Measurements from ENCODE around the gene ASIC3.
A peak's percentile ranks its signal among the peaks of the same experiment; 100 is the strongest.

Gene ASIC3

DNA sequence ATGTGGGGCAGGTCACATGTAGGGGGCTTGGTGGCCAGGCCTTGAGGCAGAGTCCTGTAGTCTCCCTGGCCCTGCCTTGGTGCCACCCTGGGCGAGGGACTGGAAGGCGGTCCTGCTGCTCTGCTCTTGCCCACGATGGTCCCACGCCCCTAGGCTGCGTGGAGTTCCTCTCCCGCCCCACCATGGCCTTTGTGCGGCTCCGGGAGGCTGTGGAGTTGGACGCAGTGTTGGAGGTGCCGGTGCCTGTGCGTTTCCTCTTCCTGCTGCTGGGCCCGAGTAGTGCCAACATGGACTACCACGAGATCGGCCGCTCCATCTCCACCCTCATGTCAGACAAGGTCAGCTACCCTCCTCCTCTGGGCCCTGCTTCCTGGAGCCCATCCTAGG, 22.2 kb downstream of the ASIC3 start:
- no peak for FAIRE-seq
- no peak for DNase-seq (ENCODE audit: low spot score)

DNA sequence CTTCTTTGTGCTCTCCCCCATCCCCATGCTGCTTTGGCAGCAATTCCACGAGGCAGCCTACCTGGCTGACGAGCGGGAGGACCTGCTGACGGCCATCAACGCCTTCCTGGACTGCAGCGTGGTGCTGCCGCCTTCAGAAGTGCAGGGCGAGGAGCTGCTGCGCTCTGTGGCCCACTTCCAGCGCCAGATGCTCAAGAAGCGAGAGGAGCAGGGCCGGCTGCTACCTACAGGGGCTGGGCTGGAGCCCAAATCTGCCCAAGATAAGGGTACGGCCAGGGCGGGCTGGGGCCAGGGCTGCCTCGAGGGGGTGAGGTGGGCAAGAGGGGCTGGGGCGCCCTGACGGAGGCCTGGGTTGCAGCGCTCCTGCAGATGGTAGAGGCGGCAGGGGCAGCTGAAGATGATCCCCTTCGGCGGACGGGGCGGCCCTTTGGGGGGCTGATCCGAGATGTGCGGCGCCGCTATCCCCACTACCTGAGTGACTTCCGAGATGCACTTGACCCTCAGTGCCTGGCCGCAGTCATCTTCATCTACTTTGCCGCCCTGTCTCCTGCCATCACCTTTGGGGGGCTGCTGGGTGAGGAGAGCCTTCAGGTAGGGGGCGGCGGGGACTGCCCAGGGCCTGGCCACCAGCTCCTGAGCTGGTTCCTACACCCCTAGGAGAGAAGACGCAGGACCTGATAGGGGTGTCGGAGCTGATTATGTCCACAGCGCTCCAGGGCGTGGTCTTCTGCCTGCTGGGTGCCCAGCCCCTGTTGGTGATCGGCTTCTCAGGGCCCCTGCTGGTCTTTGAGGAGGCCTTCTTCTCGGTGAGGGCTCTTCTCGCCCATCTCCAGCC, 22.9 kb downstream of the ASIC3 start:
- FAIRE-seq, result no peak

DNA sequence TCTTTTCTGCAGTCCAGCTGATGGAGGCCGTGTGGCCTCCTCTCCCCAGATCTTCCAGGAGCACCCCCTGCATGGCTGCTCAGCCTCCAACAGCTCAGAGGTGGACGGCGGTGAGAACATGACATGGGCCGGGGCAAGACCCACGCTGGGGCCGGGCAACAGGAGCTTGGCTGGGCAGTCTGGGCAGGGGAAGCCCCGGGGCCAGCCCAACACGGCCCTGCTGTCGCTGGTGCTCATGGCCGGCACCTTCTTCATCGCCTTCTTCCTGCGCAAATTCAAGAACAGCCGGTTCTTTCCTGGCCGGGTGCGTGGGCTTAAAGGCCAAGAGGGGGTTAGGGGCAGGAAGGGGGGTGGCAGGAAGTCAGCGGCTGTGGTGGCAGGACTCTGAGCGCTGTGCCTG, 25.7 kb downstream of the ASIC3 start:
- FAIRE-seq, result no peak
- DNase-seq (ENCODE audit: low spot score), result no peak

More for the DNA sequence above, 22.9 kb downstream of the ASIC3 start:
- DNase-seq (ENCODE audit: low spot score), result no peak

DNA sequence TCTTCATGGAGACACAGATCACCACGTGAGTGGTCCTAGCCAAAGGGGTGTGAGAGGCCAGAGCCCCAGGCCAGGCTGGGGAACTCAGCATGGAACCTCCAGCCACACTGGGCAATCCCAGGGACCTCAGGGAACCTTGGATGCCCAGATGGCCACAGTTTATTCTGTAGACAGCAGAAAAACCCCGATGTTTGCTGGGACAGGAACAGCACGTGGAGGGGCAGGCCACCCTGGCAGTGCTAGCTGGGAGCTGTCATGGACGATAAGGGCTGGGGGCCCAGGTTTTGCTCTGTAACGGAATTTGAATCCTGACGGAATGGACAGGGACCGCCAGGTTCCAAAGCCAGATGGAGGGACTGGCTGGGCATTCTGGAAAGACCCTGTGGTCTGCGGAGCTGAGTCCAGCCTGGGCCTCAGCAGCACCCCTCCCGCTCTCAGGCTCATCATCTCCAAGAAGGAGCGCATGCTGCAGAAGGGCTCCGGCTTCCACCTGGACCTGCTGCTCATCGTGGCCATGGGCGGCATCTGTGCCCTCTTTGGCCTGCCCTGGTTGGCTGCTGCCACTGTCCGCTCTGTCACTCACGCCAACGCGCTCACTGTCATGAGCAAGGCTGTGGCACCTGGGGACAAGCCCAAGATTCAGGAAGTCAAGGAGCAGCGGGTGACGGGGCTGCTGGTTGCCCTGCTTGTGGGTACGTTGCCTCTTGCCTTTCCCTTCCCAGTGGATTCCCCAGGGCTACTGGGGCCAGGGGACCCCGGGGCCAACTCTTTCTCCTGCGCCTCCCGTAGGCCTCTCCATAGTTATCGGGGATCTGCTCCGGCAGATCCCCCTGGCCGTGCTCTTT, 26.7 kb downstream of the ASIC3 start:
- FAIRE-seq (no peak), DNase-seq (ENCODE audit: low spot score) (no peak)

DNA sequence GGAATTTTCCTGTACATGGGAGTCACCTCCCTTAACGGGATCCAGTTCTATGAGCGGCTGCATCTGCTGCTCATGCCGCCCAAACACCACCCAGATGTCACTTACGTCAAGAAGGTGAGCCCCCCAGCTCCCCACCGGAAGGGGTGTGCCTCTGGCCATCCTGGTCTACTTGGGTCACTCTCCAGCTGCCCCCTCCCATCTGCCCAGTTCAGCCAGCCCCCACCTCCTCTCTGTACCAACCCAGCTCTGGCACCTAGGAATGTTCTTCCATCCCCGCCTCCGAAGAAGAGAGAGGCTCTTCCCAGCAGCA, 27.3 kb downstream of the ASIC3 start:
- no peak for DNase-seq (ENCODE audit: low spot score)
- no peak for FAIRE-seq

DNA sequence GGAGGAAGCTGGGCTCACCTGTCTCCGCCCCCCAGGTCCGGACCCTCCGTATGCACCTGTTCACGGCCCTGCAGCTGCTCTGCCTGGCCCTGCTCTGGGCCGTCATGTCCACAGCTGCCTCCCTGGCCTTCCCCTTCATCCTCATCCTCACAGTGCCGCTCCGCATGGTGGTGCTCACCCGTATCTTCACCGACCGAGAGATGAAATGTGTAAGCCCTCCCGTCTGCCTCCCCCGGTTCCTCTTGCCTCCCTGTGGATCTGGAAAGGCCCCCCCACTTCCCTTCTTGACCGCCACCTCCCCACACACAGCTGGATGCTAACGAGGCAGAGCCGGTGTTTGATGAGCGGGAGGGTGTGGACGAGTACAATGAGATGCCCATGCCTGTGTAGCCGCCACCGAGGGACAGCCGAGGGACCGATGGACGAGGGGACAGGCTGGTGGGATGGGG, 27.7 kb downstream of the ASIC3 start:
- DNase-seq (ENCODE audit: low spot score), result no peak
- no peak for FAIRE-seq

DNA sequence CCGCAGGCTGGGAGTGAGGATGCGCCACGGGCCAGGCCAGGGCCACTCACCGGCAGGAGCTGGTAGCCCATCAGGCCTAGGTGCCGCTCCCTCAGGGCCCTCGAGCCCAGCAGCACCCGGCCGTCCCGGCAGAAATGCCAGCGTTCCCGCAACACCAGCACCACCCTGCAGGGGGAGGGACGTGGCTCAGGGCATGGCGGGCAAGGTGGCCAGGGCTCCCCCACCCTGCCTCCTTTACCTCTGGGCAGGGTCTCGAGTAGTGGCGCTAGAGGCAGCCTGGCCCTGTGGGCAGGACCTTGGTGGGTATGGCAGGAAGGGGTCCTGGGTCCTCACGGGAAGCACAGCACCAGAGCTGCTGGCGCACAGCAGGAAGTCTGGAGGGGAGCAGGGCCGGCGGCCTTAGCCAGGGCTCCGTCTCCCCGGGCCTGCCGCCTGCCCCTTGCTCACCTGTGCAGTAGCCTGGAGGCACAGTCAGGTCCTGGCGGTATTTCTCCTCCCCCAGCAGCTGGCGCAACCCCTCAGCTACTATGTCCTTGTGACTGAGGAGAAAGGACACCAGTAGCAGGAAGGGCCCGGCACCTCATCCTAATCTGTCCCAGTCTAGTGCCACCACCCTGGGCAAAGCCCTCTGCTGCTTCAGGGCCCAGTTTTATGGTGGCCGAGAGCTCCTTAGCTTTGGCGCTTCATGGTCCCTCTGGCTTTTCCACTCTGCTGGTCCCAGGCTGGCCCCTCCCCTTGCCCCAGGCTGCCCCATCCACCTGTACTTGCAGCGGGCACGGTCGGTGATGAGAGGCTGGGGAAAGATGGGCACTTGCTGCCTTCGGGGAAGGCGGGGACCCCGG, 28.8 kb downstream of the ASIC3 start:
- DNase-seq (ENCODE audit: low spot score) (no peak), FAIRE-seq (no peak)

DNA sequence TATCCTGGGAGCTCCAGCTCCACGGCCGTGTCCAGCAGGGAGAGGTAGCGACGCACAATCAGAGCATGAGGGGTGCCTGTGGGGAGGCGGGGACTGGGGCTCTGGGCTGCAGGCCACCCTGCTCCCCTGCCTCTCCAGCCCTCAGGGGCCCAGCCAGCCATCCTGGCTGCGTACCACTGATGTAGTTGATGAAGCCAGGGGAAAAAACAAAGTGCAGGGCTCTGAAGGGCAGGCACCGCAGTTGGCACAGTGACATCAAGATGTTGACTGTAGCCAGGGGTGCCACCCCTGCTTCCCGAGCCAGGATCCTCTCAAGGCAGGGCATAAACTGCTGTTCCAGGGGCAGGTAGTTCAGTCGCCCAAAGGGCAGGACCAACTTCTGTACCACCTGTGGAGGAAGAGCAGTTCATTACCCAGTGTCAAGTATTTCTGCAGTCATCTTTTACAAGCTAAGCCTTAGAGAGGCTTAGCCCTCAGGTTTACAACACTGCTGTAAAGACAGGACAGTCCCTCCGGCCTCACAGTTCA, 29.4 kb downstream of the ASIC3 start:
- FAIRE-seq, result no peak

DNA sequence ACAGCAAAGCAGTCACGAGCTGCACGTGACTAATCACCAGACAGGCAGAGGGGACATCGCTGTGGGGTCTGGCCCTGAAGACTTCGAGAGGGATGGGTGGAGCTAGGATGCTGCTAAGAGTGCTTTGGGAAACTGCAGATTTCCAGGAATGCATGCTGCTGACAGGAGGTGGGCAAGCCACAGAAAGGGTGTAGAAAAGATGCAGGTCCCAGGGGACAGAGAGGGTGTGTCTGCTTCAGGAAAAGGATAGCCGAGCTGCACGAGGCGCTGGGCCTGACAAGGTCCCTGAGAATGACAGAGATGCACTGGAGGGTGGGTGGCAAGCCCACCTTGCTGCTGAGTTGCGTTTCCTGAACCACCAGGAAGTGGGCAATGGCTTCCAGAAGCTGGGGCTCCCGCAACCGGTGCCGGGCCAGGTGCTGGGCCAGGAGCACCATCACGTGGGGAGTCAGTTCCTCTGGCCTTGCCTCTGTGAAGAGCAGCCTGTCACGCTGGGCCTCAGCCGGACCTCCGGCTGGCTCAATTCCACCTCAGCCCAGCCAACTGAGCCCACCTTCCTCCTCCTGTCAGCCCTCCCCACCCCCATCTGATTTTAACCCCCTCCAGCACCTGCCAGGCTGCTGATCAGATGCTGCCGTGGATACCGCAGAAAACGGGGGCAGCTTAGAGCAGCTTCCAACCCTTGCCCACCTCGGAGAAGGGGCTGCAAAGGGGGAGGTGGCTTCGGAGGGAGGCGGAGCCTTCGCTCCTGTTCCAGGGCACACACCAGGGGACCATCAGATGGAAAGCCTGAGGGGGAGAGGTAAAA, 30.1 kb downstream of the ASIC3 start:
- FAIRE-seq, result no peak
- no peak for DNase-seq (ENCODE audit: low spot score)

More for the DNA sequence above, 29.4 kb downstream of the ASIC3 start:
- DNase-seq (ENCODE audit: low spot score), result no peak

DNA sequence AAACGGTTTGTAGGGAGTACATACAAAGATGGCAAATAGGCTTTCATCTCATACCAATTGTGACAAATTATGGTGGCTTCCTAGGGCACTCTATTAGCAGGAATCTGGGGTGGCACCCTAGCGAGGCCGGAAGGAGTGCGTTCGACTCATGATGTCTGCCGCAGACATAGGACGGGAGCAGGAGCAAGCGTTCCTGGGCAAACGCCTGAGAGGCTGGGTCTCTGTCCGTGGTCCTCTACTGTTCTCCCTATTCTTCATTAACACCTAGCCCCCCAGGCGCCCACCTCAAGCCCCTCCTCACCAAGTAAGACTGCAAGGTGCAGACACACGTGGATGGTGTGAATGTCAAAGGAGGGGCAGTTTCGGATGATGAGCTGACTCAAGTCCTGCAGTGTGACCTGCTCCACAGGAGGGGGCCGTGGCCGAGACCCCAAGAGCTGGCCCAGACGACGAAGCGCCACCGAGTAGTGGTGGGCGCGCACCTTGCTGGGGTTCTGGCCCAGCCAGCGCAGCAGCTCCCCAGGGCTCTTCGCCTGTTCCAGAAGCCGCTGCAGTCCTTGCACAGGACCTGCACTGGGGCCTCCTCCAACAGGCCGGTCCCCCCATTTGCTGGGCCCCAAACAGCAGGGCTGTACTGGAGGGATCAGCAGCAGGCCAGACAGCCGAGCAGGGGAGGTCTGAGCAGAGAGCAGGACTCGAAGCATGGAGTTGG, 31.0 kb downstream of the ASIC3 start:
- no peak for FAIRE-seq
- DNase-seq (ENCODE audit: low spot score), result no peak

DNA sequence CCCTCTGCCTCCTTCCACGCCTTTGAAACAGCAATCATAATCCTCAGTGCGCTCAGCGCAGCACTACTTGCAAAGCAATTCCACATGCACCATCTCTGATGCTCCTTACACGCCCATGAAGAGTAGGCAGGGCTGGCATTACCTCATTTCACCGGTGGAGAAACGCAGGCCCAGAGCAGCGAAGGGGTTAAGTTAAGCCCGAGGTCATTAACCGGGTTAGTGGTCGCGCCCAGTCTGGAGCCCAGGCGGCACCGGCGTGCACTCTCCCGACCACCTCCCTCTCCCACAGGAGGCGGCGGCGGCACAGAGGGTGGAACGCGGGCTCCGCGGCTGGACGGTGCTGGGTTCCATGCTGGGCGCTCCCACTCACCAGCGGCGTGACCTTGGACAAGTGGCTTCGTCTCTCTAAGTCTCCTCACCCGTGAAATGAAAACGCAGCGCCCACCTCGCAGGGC, 31.8 kb downstream of the ASIC3 start:
- DNase-seq (ENCODE audit: low spot score), result no peak
- FAIRE-seq, result no peak

DNA sequence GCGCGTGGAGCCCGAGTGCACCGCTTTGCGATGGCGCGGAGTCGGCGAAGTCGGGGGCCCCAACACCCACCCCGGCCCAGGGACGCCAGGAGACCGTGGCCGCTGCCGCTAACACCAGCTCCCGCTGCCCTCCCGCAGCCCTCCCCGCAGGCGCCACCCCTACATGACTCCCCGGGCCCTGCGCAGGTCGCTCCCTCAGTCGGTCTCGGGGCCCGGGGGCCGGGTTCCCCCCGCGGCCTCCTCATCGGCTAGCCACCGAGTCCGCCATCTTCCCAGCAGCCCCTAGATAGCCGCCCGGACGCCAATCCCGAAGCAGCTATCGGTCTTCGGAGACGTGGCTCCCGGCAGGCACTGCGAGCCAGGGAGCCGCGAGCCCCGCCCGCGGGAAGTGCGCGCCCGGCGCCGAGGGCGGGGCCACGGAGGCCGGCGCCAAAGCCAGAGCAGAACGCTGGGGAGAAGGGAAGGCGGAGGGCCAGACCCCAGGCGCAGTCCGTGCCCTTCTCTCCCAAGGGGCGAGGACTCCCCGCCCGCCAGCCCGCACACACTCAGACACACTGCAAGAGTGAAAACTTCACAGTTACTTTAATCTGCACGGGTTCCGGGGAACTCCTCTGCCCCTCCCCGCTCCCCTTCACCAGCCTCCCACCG, 32.3 kb downstream of the ASIC3 start, which contains the start of gene FASTK:
Gene FASTK (minus strand): TSS at position 288 of the 648 bp plus-strand sequence. CDS start 43 bp downstream, at position 245.
- peak; percentile 75 for DNase-seq (ENCODE audit: low spot score)
- no peak for FAIRE-seq

DNA sequence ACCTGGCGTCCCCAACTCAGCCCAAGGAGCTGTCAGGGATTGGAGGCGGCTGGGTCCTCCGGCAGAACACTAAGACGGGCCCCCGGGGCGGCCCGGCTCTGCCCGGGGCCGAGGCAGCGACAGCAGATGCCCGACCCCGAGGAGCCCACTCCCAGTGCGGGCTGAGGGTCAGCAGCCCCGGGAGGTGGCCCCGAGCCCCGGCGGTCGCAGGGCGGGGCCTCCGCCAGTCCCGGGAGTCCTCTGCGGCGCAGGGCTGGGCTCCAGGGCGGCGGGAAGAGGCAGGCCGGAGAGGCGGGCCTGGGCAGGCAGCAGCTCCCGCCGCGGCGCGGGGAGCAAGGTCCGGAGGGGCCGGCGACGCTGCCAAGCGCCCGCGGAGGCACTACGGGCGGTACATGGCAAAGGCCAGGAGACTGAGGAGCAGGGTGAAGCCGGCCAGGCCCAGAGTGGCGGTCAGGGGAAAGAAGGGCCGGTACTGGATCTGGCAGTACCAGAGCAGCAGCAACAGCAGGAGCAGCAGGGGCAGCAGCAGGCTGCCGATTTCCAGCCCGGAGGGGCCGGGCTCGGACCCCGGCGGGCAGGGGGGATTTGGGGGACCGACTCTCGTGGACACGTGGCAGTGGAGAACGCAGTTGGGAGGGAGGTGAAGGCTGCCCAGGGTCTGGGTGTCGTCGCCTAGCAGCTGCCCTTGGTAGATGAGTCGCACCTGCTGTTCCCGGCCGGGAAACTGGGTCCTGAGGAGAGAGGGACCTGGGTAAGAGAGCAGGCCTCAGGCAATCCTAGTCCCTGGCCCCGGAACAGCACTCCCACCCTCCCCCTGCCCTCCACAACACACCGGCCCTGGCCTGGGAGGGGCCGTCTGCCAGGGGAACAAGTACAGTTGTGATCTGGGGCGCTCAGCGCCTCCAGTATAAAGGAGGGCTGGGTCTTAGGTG, 33.1 kb downstream of the ASIC3 start:
- FAIRE-seq, result no peak
- no peak for DNase-seq (ENCODE audit: low spot score)

DNA sequence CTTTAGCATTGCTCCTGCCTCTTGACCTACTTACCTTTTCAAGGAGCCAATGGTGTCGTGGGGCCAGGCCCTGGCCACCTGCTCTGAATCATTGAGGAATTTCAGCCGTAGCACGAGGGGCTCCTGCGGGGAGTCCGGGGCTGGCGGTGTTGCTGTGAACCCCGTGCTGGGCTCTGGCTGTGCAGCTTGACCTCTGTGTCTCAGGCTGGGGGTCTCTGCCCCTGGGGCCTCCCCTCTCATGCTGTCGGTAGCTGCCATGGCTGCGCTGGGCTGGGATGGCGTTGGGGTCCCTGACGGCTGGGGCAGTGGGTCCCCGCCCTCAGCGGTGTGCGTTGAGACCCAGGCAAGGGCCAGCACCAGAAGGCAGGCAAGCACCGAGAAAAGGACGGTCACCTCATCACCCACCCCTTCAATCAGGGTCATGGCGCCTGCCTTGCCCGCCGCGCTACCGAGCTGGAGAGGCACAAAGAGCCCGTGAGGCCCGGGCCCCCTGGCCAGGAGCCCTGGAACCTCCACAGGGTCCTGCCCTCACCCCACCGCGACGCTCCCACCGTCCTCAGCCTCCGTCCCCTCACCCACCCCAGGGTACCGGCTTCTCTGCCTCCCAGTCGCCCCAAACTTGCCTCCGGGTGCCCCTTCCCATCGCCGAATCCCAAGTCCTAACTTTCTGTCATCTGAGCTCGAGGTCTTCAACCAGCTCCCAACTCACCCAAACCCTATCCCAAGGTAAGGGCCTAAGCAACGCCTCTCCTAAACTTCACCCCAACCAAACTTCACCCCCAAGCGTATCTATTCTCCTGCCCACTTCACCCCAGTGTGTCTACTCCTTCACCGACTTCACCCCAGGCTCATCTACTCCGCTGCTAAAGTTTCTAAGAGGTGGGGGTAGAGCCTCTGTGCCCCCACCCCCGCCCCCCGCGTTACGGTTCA, 34.1 kb downstream of the ASIC3 start:
- DNase-seq (ENCODE audit: low spot score) (no peak), FAIRE-seq (no peak)

DNA sequence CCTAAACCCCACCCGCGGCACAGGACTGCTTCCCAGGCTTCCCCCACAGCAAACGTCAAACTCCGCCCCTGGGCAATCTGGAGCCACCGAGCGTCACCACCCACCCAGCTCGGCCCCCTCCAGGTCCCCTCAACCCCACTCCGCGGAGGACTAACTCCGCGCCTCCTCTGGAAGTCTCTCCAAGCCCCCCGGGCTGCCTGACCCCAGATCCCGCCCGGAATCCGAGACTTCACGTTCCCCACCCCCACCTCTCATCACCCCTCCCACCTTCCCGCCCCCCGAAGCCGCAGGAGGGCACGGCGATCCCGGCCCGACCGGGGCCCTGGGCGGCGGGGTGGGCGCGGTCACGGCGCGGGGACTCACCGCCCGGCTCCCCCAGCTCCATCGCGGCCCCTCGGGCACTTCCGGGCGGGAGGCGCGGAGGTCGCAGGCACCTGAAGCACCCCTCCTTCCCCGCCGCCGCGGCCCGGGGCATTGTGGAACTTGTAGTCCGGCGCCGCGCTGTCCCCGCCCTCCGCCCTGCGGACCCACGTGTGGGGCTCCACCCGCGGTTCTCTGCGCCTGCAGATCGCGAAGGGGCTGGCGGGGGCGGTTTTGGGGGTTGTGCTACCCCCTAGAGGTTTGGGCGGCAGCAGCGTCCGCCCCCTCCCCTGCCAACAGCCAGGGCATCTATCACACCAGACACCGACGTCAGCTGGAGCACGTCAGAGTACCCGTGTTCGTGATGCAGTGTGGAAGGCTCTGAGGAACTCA, 34.9 kb downstream of the ASIC3 start, which contains the start of gene TMUB1:
Gene TMUB1 (minus strand): TSS at position 423 of the 753 bp plus-strand sequence. CDS start 930 bp downstream, outside the sequence.
- DNase-seq (ENCODE audit: low spot score), result no peak
- FAIRE-seq, result no peak

DNA sequence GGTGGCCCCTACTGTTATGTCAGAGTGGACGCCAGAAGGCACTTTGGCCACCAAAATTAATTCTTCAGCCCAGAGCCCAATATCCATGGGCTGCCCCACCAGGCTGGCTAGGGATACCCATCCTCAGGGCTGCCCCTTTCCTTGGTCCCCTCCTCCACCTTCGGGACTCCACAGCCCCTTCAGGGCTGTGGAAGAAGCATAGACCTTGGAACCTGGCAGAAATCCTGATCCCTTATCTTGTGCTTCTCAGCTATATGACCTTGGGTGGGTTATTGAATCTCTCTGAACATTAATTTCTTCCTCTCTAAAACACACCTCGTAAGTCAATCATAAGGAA, 35.5 kb downstream of the ASIC3 start:
- no peak for FAIRE-seq
- DNase-seq (ENCODE audit: low spot score), result no peak
